B cell (primary cell): ENCODE measurements around the gene PEDS1. TPM values are rescaled to one million over a fixed set of nuclear protein-coding genes. Genes with fewer than 3 reads are reported as not detected.

ENCODE experiments used
- ATAC-seq: fragments of 200-7000 bp; cut with Tn5 transposase; one replicate; pipeline ENCODE4 v1.10.0; 2021; ENCODE audit warnings: low read depth, mild to moderate bottlenecking, moderate number of reproducible peaks, moderate library complexity
- CTCF ChIA-PET: fragments of 350-600 bp; sonication (Branson Sonifier 250); formaldehyde crosslinking; loops from one replicate; lab custom pipeline; 2021; ENCODE audit warnings: antibody characterized with exemption, inconsistent platforms; lab: Charles Lee
- POLR2A ChIA-PET: fragments of 350-600 bp; sonication (Branson Sonifier 250); formaldehyde crosslinking; loops from one replicate; lab custom pipeline; 2021; ENCODE audit warnings: antibody characterized with exemption; lab: Charles Lee
- DNase-seq: peaks from one replicate; pipeline ENCODE4 v3.0.0; 2013
- H2AFZ ChIP-seq: 2 replicates; pipeline ENCODE4 v1.6.1; 2012; ENCODE audit warnings: mild to moderate bottlenecking, low read depth, low read length; ENCODE audit not compliant: insufficient read depth, poor library complexity, severe bottlenecking
- H3K27ac ChIP-seq, 2 donors: 1 replicate in 1 of 2; 2 replicates in 1 of 2; pipeline ENCODE4 v1.5.1; 2012 to 2013; ENCODE audit warnings: low read length in 2 of 2, mild to moderate bottlenecking in 2 of 2, moderate library complexity in 1 of 2
- H3K27me3 ChIP-seq, 4 experiments: fragments of 200-600 bp in 1 of 4; sonication (generic) in 1 of 4; replicated peaks in 1 of 4; 1 replicate in 2 of 4; 2 replicates in 2 of 4; pipeline versions ENCODE4 v1.6.1 to v1.7.0; 2013 to 2016; ENCODE audit warnings: low read length in 3 of 4, mild to moderate bottlenecking in 2 of 4, mixed read lengths in 1 of 4, moderate library complexity in 1 of 4; ENCODE audit not compliant: insufficient read depth in 4 of 4, control insufficient read depth in 3 of 4; ENCODE audit errors: control extremely low read depth in 1 of 4
- H3K36me3 ChIP-seq, 2 experiments: replicated peaks in 1 of 2; 1 replicate in 1 of 2; 2 replicates in 1 of 2; pipeline versions ENCODE4 v1.6.1 to v1.7.1; 2013; ENCODE audit warnings: low read length in 1 of 2; ENCODE audit not compliant: insufficient read depth in 2 of 2, control insufficient read depth in 1 of 2; ENCODE audit errors: control extremely low read depth in 1 of 2, extremely low read depth in 1 of 2
- H3K4me1 ChIP-seq, 2 donors: fragments of 200-600 bp in 1 of 2; sonication (generic) in 1 of 2; 1 replicate in 1 of 2; 2 replicates in 1 of 2; pipeline versions ENCODE4 v1.5.1 to v1.6.1; 2013 to 2017; ENCODE audit warnings: low read length in 2 of 2; ENCODE audit not compliant: control insufficient read depth in 2 of 2, insufficient read depth in 2 of 2
- H3K4me2 ChIP-seq: replicated peaks from 2 replicates; pipeline ENCODE3; 2012; ENCODE audit warnings: mild to moderate bottlenecking, low read depth, low read length; ENCODE audit not compliant: poor library complexity, severe bottlenecking
- H3K4me3 ChIP-seq, 5 experiments: fragments of 200-600 bp in 1 of 5; sonication (generic) in 1 of 5; 1 replicate in 3 of 5; 2 replicates in 2 of 5; pipeline versions ENCODE4 v1.5.1 to v1.7.0; 2011 to 2016; ENCODE audit warnings: low read length in 4 of 5, mild to moderate bottlenecking in 4 of 5, low read depth in 2 of 5, control low read depth in 1 of 5, moderate library complexity in 1 of 5; ENCODE audit not compliant: insufficient read depth in 1 of 5; ENCODE audit errors: control extremely low read depth in 1 of 5, extremely low read depth in 1 of 5
- H3K79me2 ChIP-seq: fragments of 200-600 bp; sonication (generic); one replicate; pipeline ENCODE4 v1.6.0; 2016; ENCODE audit warnings: low read length; ENCODE audit not compliant: control insufficient read depth, insufficient read depth
- H3K9ac ChIP-seq: fragments of 200-600 bp; sonication (generic); 2 replicates; pipeline ENCODE4 v1.6.1; 2017; ENCODE audit warnings: mild to moderate bottlenecking, low read length, moderate library complexity
- H3K9me3 ChIP-seq, 3 donors: one replicate each; pipeline versions ENCODE4 v1.6.1 to v1.7.1; 2013; ENCODE audit warnings: low read length in 2 of 3; ENCODE audit not compliant: control insufficient read depth in 2 of 3, insufficient read depth in 1 of 3; ENCODE audit errors: control extremely low read depth in 1 of 3
- H4K20me1 ChIP-seq: 2 replicates; pipeline ENCODE4 v1.6.0; 2012; ENCODE audit warnings: mild to moderate bottlenecking, low read length; ENCODE audit not compliant: insufficient read depth, control insufficient read depth, poor library complexity, severe bottlenecking
- H3K27ac Mint-ChIP-seq: one replicate; pipeline ENCODE4 v1.8.0; 2021; ENCODE audit warnings: mixed read lengths
- H3K27me3 Mint-ChIP-seq: one replicate; pipeline ENCODE4 v1.8.0; 2021; ENCODE audit warnings: mixed read lengths
- H3K4me1 Mint-ChIP-seq: one replicate; pipeline ENCODE4 v1.8.0; 2021; ENCODE audit warnings: mixed read lengths
- H3K4me3 Mint-ChIP-seq: one replicate; pipeline ENCODE4 v1.8.0; 2021; ENCODE audit warnings: mixed read lengths
- H3K9me3 Mint-ChIP-seq: one replicate; pipeline ENCODE4 v1.8.0; 2022; ENCODE audit warnings: mixed read lengths; ENCODE audit not compliant: insufficient read depth
- CTCF ChIP-seq: fragments of 200-600 bp; IDR thresholded peaks from one replicate; pipeline ENCODE4 v1.8.0; 2022; ENCODE audit warnings: antibody characterized with exemption, mild to moderate bottlenecking
- EZH2 ChIP-seq: IDR thresholded peaks from 2 replicates; pipeline ENCODE4 v1.6.1; 2012; ENCODE audit warnings: borderline replicate concordance, low read depth, mild to moderate bottlenecking, moderate library complexity, low read length; ENCODE audit not compliant: insufficient read depth, poor library complexity, severe bottlenecking
- WGBS: methylation state at CpG from one replicate; pipeline ENCODE4 v1.1.5; 2013; ENCODE audit warnings: missing lambda C conversion rate; ENCODE audit not compliant: insufficient coverage; 5-methylcytosine and 5-hydroxymethylcytosine counted together
- intact Hi-C: fragments of 100-400 bp; cut with micrococcal nuclease; formaldehyde crosslinking; loops from one replicate; pipeline ENCODE4 v1.10.0; 2022
- polyA plus RNA-seq: library from polyadenylated mRNA; depleted of rRNA; stranded (reverse); fragments of >200 nt; gene quantifications from 2 replicates; pipeline ENCODE4 v1.2.3, GENCODE V29; 2012
- total RNA-seq, 2 donors: library from RNA; stranded (reverse); fragments of 120-200 nt in 1 of 2; gene quantifications; 1 replicate in 1 of 2; 2 replicates in 1 of 2; pipeline versions ENCODE4 v1.2.3 to v1.2.4, GENCODE V29; 2013 to 2022

Gene PEDS1
- total and polyA plus RNA-seq, 2 donors (not counting 1 experiment from before 2014, with no cell fraction given) = 11.2 to 38.7 TPM

- H4K20me1 ChIP-seq = peaks cover 2% of the 10 kb centered on the region
- H3K9me3 ChIP-seq = no peaks in the 10 kb centered on the region
- H3K4me2 ChIP-seq = no peak overlapping the region
- Mint-ChIP-seq H3K4me3 (no peak overlapping the region), H3K27me3 (no peaks in the 10 kb centered on the region), H3K27ac (no peak overlapping the region), H3K9me3 (no peaks in the 10 kb centered on the region), H3K4me1 (peaks cover 3% of the 10 kb centered on the region)
- intact Hi-C loops = no loop called here
- no peak overlapping the region for H3K27ac ChIP-seq
- POLR2A ChIA-PET = no interaction called here
- H3K9ac ChIP-seq = no peak overlapping the region
- no peak for TF ChIP-seq CTCF
- TF ChIP-seq EZH2 = no peak
- CTCF ChIA-PET = interaction anchor here (1.8 to 20.7 kb wide), 4 partner anchors 30 to 55 kb away, joined by 5 to 297 read pairs (median 60); partner anchors contain the start of gene PEDS1
- no peak overlapping the region for H3K4me3 ChIP-seq
- H3K27me3 ChIP-seq = no peaks in the 10 kb centered on the region
- WGBS = 97% methylated on average over 6 of the region's 7 CpGs
- DNase-seq (no peak), ATAC-seq (no peak)
- no peaks in the 10 kb centered on the region for H3K79me2 ChIP-seq
- H2AFZ ChIP-seq = no peak overlapping the region
- H3K36me3 ChIP-seq = peaks cover 9 to 40% of the 10 kb centered on the region in 2 experiments
- no peaks in the 10 kb centered on the region for H3K4me1 ChIP-seq
Measured at GRCh38 chr20:50123418-50123817, 30.1 kb downstream of the PEDS1 start.

- POLR2A ChIA-PET = interaction anchor here (0.6 kb wide), 1 partner anchor 21 kb away, joined by 3 read pairs; no protein-coding TSS in a partner anchor
- Histone ChIP-seq H3K9me3 (no peaks in the 10 kb centered on the region), H3K4me3 (no peak overlapping the region), H3K36me3 (peaks cover 9 to 33% of the 10 kb centered on the region in 2 experiments), H3K27ac (no peak overlapping the region), H3K27me3 (no peaks in the 10 kb centered on the region), H3K4me2 (no peak overlapping the region), H2AFZ (no peak overlapping the region), H3K79me2 (no peaks in the 10 kb centered on the region), H4K20me1 (no peaks in the 10 kb centered on the region), H3K4me1 (no peaks in the 10 kb centered on the region), H3K9ac (no peak overlapping the region)
- no peak for DNase-seq
- H3K27me3 Mint-ChIP-seq = no peaks in the 10 kb centered on the region
- CTCF ChIA-PET = interaction anchor here (0.8 to 20.7 kb wide), 5 partner anchors 22 to 56 kb away, joined by 3 to 297 read pairs (median 39); partner anchors contain the start of gene PEDS1
- no peak for ATAC-seq
- intact Hi-C loops = no loop called here
- no peak overlapping the region for H3K4me3 Mint-ChIP-seq
- TF ChIP-seq CTCF (no peak), EZH2 (no peak)
- peaks cover 3% of the 10 kb centered on the region for H3K4me1 Mint-ChIP-seq
- H3K9me3 Mint-ChIP-seq = no peaks in the 10 kb centered on the region
- no peak overlapping the region for H3K27ac Mint-ChIP-seq
- WGBS = 100% methylated on average over 1 of the region's 4 CpGs
Measured at GRCh38 chr20:50122763-50123162, 30.8 kb downstream of the PEDS1 start.
